HCT116 (cell line): ENCODE data around the gene UMPS. TPM values are rescaled to one million over a fixed set of nuclear protein-coding genes. Genes with fewer than 3 reads are reported as not detected.

Source experiments
- ATAC-seq: fragments of 200-7000 bp; cut with Tn5 transposase; 2 replicates; pipeline ENCODE4 v1.9.1; 2020; ENCODE audit warnings: mild to moderate bottlenecking, moderate library complexity
- BruUV-seq: library from RNA; stranded (reverse); fragments of 400-500 nt; replicated peaks from 2 replicates; lab custom pipeline; 2021; lab: Mats Ljungman, UMichigan
- CTCF ChIA-PET: fragments of 300-600 bp; sonication (Branson Sonifier 250); formaldehyde crosslinking; loops from one replicate; lab custom pipeline; 2021; ENCODE audit warnings: antibody characterized with exemption; lab: Charles Lee
- POLR2A ChIA-PET: fragments of 300-600, 350-600 bp; sonication (Branson Sonifier 250); formaldehyde crosslinking; loops from one replicate; lab custom pipeline; 2021; ENCODE audit warnings: antibody characterized with exemption; lab: Charles Lee
- RAD21 ChIA-PET, 2 experiments: fragments of 300-600 bp; sonication (Branson Sonifier 250); formaldehyde crosslinking; loops; one replicate each; lab custom pipeline; 2023; ENCODE audit warnings: low total read pairs in 2 of 2; ENCODE audit not compliant: uncharacterized antibody in 2 of 2, unreplicated experiment in 2 of 2, low non-redundant PET in 1 of 2; lab: Charles Lee
- DNase-seq: peaks from one replicate; pipeline ENCODE4 v3.0.0-alpha.2; 2010; ENCODE audit warnings: low read depth, low spot score
- H2AFZ ChIP-seq: fragments of 200-600 bp; shearing (Covaris generic), sonication (generic); 2 replicates; pipeline ENCODE4 v1.6.1; 2017; ENCODE audit warnings: low read depth, mixed run types, mixed read lengths, antibody characterized with exemption, low read length; ENCODE audit not compliant: poor library complexity, severe bottlenecking
- H3K27ac ChIP-seq: 2 replicates; pipeline ENCODE4 v1.5.1; 2012; ENCODE audit warnings: low read depth, low read length
- H3K27me3 ChIP-seq: fragments of 200-600 bp; sonication (generic); 2 replicates; pipeline ENCODE4 v1.6.1; 2016; ENCODE audit warnings: mixed run types, low read length, mixed read lengths; ENCODE audit not compliant: insufficient read depth
- H3K36me3 ChIP-seq, 2 experiments: fragments of 200-500 bp in 1 of 2; fragments of 200-600 bp in 1 of 2; sonication (Bioruptor generic) in 1 of 2; sonication (generic) in 1 of 2; 2 replicates each; pipeline versions ENCODE4 v1.5.1 to v1.6.1; 2014 to 2016; ENCODE audit warnings: low read length in 2 of 2, inconsistent platforms in 1 of 2, mixed read lengths in 1 of 2, mixed run types in 1 of 2; ENCODE audit not compliant: insufficient read depth in 2 of 2, control insufficient read depth in 1 of 2
- H3K4me1 ChIP-seq, 2 experiments: fragments of 200-600 bp in 1 of 2; sonication (generic) in 1 of 2; 2 replicates each; pipeline versions ENCODE4 v1.5.1 to v1.6.1; 2012 to 2017; ENCODE audit warnings: low read length in 2 of 2, inconsistent platforms in 1 of 2, mild to moderate bottlenecking in 1 of 2, mixed read lengths in 1 of 2, mixed run types in 1 of 2, moderate library complexity in 1 of 2; ENCODE audit not compliant: insufficient read depth in 2 of 2, control insufficient read depth in 1 of 2
- H3K4me2 ChIP-seq: fragments of 200-600 bp; sonication (generic); 2 replicates; pipeline ENCODE4 v1.6.1; 2017; ENCODE audit warnings: mixed run types, low read length, mixed read lengths
- H3K4me3 ChIP-seq, 2 experiments: fragments of 200-600 bp in 1 of 2; sonication (generic) in 1 of 2; replicated peaks in 1 of 2; 2 replicates each; pipeline ENCODE4 v1.5.1; 2011 to 2016; ENCODE audit warnings: low read length in 2 of 2, control low read depth in 1 of 2, low read depth in 1 of 2, mild to moderate bottlenecking in 1 of 2, mixed read lengths in 1 of 2, mixed run types in 1 of 2
- H3K79me2 ChIP-seq: fragments of 200-600 bp; sonication (generic); 2 replicates; pipeline ENCODE4 v1.6.1; 2017; ENCODE audit warnings: mild to moderate bottlenecking, mixed run types, low read length, moderate library complexity, mixed read lengths; ENCODE audit not compliant: insufficient read depth
- H3K9ac ChIP-seq: fragments of 200-600 bp; sonication (generic); 2 replicates; pipeline ENCODE4 v1.6.1; 2016; ENCODE audit warnings: low read length, mixed read lengths
- H3K9me2 ChIP-seq: fragments of 200-600 bp; sonication (generic), shearing (Covaris generic); 2 replicates; pipeline ENCODE4 v1.6.1; 2017; ENCODE audit warnings: mixed run types, mild to moderate bottlenecking, moderate library complexity; ENCODE audit not compliant: insufficient read depth
- H3K9me3 ChIP-seq, 2 experiments: fragments of 200-500 bp in 1 of 2; fragments of 200-600 bp in 1 of 2; sonication (Bioruptor generic) in 1 of 2; sonication (generic) in 1 of 2; 2 replicates each; pipeline ENCODE4 v1.6.1; 2014 to 2017; ENCODE audit warnings: low read length in 2 of 2, mixed read lengths in 2 of 2, inconsistent platforms in 1 of 2, low read depth in 1 of 2, mild to moderate bottlenecking in 1 of 2, mixed run types in 1 of 2, moderate library complexity in 1 of 2; ENCODE audit not compliant: control insufficient read depth in 1 of 2, insufficient read depth in 1 of 2
- H4K20me1 ChIP-seq: fragments of 200-600 bp; sonication (generic), shearing (Covaris generic); 2 replicates; pipeline ENCODE4 v1.6.1; 2017; ENCODE audit warnings: mixed run types, mild to moderate bottlenecking, moderate library complexity; ENCODE audit not compliant: insufficient read depth
- CBX3 ChIP-seq: IDR thresholded peaks from 2 replicates; pipeline ENCODE4 v1.6.1; 2012; ENCODE audit warnings: low read depth
- CEBPB ChIP-seq: IDR thresholded peaks from 2 replicates; pipeline ENCODE4 v1.6.1; 2012; ENCODE audit warnings: low read depth
- EGR1 ChIP-seq: IDR thresholded peaks from 2 replicates; pipeline ENCODE4 v1.6.1; 2012; ENCODE audit warnings: low read depth
- ELF1 ChIP-seq: IDR thresholded peaks from 2 replicates; pipeline ENCODE4 v1.6.1; 2012; ENCODE audit warnings: low read depth, borderline replicate concordance
- EZH2 ChIP-seq: fragments of 200-600 bp; sonication (generic); IDR thresholded peaks from 2 replicates; pipeline ENCODE4 v1.6.1; 2017; ENCODE audit warnings: antibody characterized with exemption, mixed run types
- EZH2phosphoT487 ChIP-seq: fragments of 200-600 bp; IDR thresholded peaks from 2 replicates; pipeline ENCODE4 v1.6.1; 2018; ENCODE audit warnings: antibody characterized with exemption, borderline replicate concordance
- FOSL1 ChIP-seq: IDR thresholded peaks from 2 replicates; pipeline ENCODE4 v1.6.1; 2012; ENCODE audit warnings: low read depth
- JUND ChIP-seq: IDR thresholded peaks from 2 replicates; pipeline ENCODE4 v1.6.1; 2012
- POLR2A ChIP-seq: IDR thresholded peaks from 2 replicates; pipeline ENCODE4 v1.7.0; 2011; ENCODE audit warnings: borderline replicate concordance; ENCODE audit not compliant: insufficient read depth, insufficient read length; ENCODE audit errors: extremely low read depth
- POLR2AphosphoS5 ChIP-seq: IDR thresholded peaks from 2 replicates; pipeline ENCODE4 v1.6.1; 2011; ENCODE audit warnings: mild to moderate bottlenecking, low read depth, low read length, moderate library complexity
- RAD21 ChIP-seq: IDR thresholded peaks from 2 replicates; pipeline ENCODE4 v1.6.1; 2012; ENCODE audit warnings: low read depth, mild to moderate bottlenecking
- SRF ChIP-seq: IDR thresholded peaks from 2 replicates; pipeline ENCODE4 v1.6.1; 2012; ENCODE audit warnings: low read depth
- YY1 ChIP-seq: IDR thresholded peaks from 2 replicates; pipeline ENCODE4 v1.6.1; 2011; ENCODE audit warnings: low read length, low read depth, moderate library complexity, mild to moderate bottlenecking; ENCODE audit not compliant: insufficient replicate concordance; ENCODE audit errors: extremely low read depth
- intact Hi-C: fragments of 100-400 bp; cut with micrococcal nuclease; formaldehyde crosslinking; loops from 2 replicates; pipeline ENCODE4 v1.10.0; 2022
- total RNA-seq: library from RNA; stranded (reverse); gene quantifications from one replicate; pipeline ENCODE4 v1.2.1, GENCODE V29; 2021; ENCODE audit not compliant: unreplicated experiment
- TF ChIP-seq, protein P1 (sequence below): IDR thresholded peaks from 2 replicates; pipeline ENCODE4 v1.6.1; 2011; ENCODE audit warnings: mild to moderate bottlenecking, low read length, moderate library complexity; ENCODE audit not compliant: insufficient replicate concordance; ENCODE audit errors: extremely low read depth
- TF ChIP-seq, protein P2 (sequence below): IDR thresholded peaks from 2 replicates; pipeline ENCODE4 v1.6.1; 2012
- TF ChIP-seq, protein P3 (sequence below), 3 experiments: fragments of 200-600 bp in 1 of 3; sonication (generic) in 1 of 3; IDR thresholded peaks in 2 of 3; conservative IDR thresholded peaks in 1 of 3; 2 replicates each; pipeline ENCODE4 v1.5.1; 2012 to 2017; ENCODE audit warnings: low read depth in 2 of 3, low read length in 2 of 3, antibody characterized with exemption in 1 of 3, borderline replicate concordance in 1 of 3, control low read depth in 1 of 3, mild to moderate bottlenecking in 1 of 3, mixed read lengths in 1 of 3, mixed run types in 1 of 3, moderate library complexity in 1 of 3; ENCODE audit not compliant: insufficient read depth in 1 of 3

The UMPS gene
- total RNA-seq, 1 experiment from 2014 or later, result 41.3 TPM

DNA sequence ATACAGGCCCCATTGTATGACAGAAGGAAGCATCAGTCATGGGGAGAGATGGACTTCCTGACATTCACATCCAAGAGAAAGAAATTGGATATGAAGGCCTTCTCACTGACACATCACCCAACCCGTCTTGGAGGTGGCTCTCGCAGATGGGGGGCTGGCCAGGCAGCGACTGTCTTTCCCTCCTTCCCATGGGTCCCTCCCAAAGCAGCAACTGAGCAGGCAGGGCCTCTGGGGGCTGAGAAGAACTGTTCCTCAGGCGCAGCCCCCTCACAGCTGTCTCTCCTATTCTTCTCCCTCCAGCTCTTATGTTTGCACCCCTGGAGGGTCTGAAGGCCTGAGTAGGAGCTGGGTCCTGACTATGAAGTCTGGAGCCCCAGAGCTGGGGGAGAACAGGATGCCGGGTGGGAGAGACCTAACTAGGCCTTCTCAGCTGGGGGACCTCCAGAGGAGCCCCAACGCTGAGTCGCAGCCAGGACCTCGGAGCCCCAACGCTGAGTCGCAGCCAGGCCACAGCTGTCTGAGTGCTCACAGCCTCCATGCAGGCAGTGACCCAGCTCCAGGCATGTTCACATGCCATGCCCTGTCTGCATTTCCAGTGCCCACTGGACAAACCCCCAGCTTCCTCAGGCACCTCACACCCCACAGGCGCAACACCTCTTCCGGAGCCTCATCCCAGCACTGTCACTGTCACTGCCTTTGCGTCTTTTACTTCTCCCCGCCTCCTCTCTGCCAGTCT is 29.6 kb downstream of the UMPS start:
- H3K9ac ChIP-seq, result no peak overlapping the region
- no TSS peak for BruUV-seq
- ATAC-seq, result no peak

More for the DNA sequence above, 29.6 kb downstream of the UMPS start:
- Histone ChIP-seq H2AFZ (no peak overlapping the region), H3K9me2 (no peaks in the 10 kb centered on the region), H3K79me2 (no peaks in the 10 kb centered on the region), H4K20me1 (no peaks in the 10 kb centered on the region), H3K4me3 (no peak overlapping the region), H3K9me3 (no peaks in the 10 kb centered on the region), H3K36me3 (no peaks in the 10 kb centered on the region), H3K27me3 (no peaks in the 10 kb centered on the region), H3K4me2 (no peak overlapping the region), H3K27ac (no peak overlapping the region), H3K4me1 (peaks cover 0 to 7% of the 10 kb centered on the region in 2 experiments; a peak in 1 of 4 replicates)
- POLR2A ChIA-PET, result no interaction called here
- intact Hi-C loops, result loop anchor here (5.0 to 10.0 kb wide), 3 partner anchors 195 to 822 kb away; no protein-coding TSS in a partner anchor
- DNase-seq, result no peak
- RAD21 ChIA-PET, result interaction anchor here in 1 of 2 experiments (2.9 kb wide), 1 partner anchor 142 kb away, joined by 18 read pairs; no protein-coding TSS in a partner anchor
- TF ChIP-seq EZH2phosphoT487 (no peak), RAD21 (no peak), ELF1 (no peak), SRF (no peak), JUND (no peak), CEBPB (no peak), YY1 (no peak), FOSL1 (no peak), EZH2 (no peak), POLR2AphosphoS5 (no peak), CBX3 (no peak), EGR1 (no peak), POLR2A (no peak)
- TF ChIP-seq, protein P1, sequence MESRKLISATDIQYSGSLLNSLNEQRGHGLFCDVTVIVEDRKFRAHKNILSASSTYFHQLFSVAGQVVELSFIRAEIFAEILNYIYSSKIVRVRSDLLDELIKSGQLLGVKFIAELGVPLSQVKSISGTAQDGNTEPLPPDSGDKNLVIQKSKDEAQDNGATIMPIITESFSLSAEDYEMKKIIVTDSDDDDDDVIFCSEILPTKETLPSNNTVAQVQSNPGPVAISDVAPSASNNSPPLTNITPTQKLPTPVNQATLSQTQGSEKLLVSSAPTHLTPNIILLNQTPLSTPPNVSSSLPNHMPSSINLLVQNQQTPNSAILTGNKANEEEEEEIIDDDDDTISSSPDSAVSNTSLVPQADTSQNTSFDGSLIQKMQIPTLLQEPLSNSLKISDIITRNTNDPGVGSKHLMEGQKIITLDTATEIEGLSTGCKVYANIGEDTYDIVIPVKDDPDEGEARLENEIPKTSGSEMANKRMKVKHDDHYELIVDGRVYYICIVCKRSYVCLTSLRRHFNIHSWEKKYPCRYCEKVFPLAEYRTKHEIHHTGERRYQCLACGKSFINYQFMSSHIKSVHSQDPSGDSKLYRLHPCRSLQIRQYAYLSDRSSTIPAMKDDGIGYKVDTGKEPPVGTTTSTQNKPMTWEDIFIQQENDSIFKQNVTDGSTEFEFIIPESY, result no peak
- TF ChIP-seq, protein P2, sequence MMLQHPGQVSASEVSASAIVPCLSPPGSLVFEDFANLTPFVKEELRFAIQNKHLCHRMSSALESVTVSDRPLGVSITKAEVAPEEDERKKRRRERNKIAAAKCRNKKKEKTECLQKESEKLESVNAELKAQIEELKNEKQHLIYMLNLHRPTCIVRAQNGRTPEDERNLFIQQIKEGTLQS, result no peak
- TF ChIP-seq, protein P3, sequence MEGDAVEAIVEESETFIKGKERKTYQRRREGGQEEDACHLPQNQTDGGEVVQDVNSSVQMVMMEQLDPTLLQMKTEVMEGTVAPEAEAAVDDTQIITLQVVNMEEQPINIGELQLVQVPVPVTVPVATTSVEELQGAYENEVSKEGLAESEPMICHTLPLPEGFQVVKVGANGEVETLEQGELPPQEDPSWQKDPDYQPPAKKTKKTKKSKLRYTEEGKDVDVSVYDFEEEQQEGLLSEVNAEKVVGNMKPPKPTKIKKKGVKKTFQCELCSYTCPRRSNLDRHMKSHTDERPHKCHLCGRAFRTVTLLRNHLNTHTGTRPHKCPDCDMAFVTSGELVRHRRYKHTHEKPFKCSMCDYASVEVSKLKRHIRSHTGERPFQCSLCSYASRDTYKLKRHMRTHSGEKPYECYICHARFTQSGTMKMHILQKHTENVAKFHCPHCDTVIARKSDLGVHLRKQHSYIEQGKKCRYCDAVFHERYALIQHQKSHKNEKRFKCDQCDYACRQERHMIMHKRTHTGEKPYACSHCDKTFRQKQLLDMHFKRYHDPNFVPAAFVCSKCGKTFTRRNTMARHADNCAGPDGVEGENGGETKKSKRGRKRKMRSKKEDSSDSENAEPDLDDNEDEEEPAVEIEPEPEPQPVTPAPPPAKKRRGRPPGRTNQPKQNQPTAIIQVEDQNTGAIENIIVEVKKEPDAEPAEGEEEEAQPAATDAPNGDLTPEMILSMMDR (IDR thresholded peaks at IDR 0.05 in 2 of 3, conservative IDR thresholded peaks at IDR 0.05 in 1 of 3; ENCODE audit: borderline replicate concordance in 1 of 3, insufficient read depth in 1 of 3, low read depth in 2 of 3, low read length in 2 of 3), result no peak
- CTCF ChIA-PET, result interaction anchor here (1.1 to 4.4 kb wide), 8 partner anchors 27 to 227 kb away, joined by 3 to 101 read pairs (median 10); no protein-coding TSS in a partner anchor
